Measurements from ENCODE around the gene FPR3.

DNA sequence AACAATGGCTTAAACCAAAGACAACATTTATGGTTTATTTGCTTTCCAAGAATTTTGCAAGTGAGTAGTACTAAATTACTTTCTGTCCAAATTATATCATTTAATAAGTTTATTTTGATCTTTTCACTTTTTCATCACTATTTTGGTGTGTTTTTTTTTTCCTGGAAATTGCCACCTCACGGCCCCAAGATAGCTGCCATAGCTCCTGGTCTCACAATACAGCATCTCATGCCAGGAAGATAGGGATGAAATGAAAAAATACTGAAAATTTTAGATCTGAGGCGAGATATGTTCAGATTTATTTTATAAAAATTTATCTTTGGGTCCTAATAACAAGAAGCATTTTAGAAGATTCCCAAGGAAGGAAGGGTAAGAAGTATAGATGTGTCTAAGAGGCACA, 6.9 kb upstream of the FPR3 start:
- TF ChIP-seq CTCF (IDR thresholded peaks at IDR 0.05): no peak
- TF ChIP-seq EZH2 (IDR thresholded peaks at IDR 0.05; ENCODE audit: borderline replicate concordance, insufficient read depth, low read depth, low read length, poor library complexity, severe bottlenecking): no peak
